Measurements from ENCODE around the gene HIPK3.
"Not testable (repeated sequence)": the region's sequence is repeated elsewhere in the genome, so short reads cannot be mapped to it uniquely, and the experiment has no call there.

Gene HIPK3

GRCh38 chr11:33258631-33259205, 1.5 kb downstream of the HIPK3 start:
- DNase-seq (ENCODE audit: low read depth, low spot score), result peak; percentile 27

- no peak for DNase-seq (ENCODE audit: low read depth, low spot score)
These were observed 2.7 kb downstream of the HIPK3 start for GRCh38 chr11:33259869-33260268.

- DNase-seq (ENCODE audit: low read depth, low spot score), result not testable (repeated sequence)
These were observed 4.2 kb downstream of the HIPK3 start for GRCh38 chr11:33261350-33261749.

- DNase-seq (ENCODE audit: low read depth, low spot score), result no peak
These were observed 4.9 kb downstream of the HIPK3 start for GRCh38 chr11:33262011-33262645.

GRCh38 chr11:33263549-33263948, 6.4 kb downstream of the HIPK3 start:
- DNase-seq (ENCODE audit: low read depth, low spot score), result no peak

- no peak for DNase-seq (ENCODE audit: low read depth, low spot score)
These were observed 7.7 kb downstream of the HIPK3 start for GRCh38 chr11:33264926-33265325.

GRCh38 chr11:33266393-33267215, 9.4 kb downstream of the HIPK3 start:
- DNase-seq (ENCODE audit: low read depth, low spot score), result peak; percentile 8

- no peak for DNase-seq (ENCODE audit: low read depth, low spot score)
These were observed 11.9 kb downstream of the HIPK3 start for GRCh38 chr11:33268945-33269540.

GRCh38 chr11:33269822-33270221, 12.6 kb downstream of the HIPK3 start:
- no peak for DNase-seq (ENCODE audit: low read depth, low spot score)

- DNase-seq (ENCODE audit: low read depth, low spot score), result no peak
These were observed 13.9 kb downstream of the HIPK3 start for GRCh38 chr11:33271059-33271458.

GRCh38 chr11:33272338-33273107, 15.3 kb downstream of the HIPK3 start:
- no peak for DNase-seq (ENCODE audit: low read depth, low spot score)

- DNase-seq (ENCODE audit: low read depth, low spot score), result no peak
These were observed 16.5 kb downstream of the HIPK3 start for GRCh38 chr11:33273656-33274055.

GRCh38 chr11:33280411-33280810, 23.2 kb downstream of the HIPK3 start:
- no peak for DNase-seq (ENCODE audit: low read depth, low spot score)

GRCh38 chr11:33281758-33282157, 24.6 kb downstream of the HIPK3 start:
- DNase-seq (ENCODE audit: low read depth, low spot score), result no peak

- DNase-seq (ENCODE audit: low read depth, low spot score), result no peak
These were observed 27.6 kb downstream of the HIPK3 start for GRCh38 chr11:33284818-33285217.

- DNase-seq (ENCODE audit: low read depth, low spot score), result no peak
These were observed 33.1 kb downstream of the HIPK3 start for GRCh38 chr11:33290319-33290718.

GRCh38 chr11:33291004-33291777, 34.0 kb downstream of the HIPK3 start:
- DNase-seq (ENCODE audit: low read depth, low spot score), result no peak

- no peak for DNase-seq (ENCODE audit: low read depth, low spot score)
These were observed 35.1 kb downstream of the HIPK3 start for GRCh38 chr11:33292311-33292710.

- no peak for DNase-seq (ENCODE audit: low read depth, low spot score)
These were observed 37.0 kb downstream of the HIPK3 start for GRCh38 chr11:33294224-33294623.

- DNase-seq (ENCODE audit: low read depth, low spot score), result no peak
These were observed 37.6 kb downstream of the HIPK3 start for GRCh38 chr11:33294797-33295196.

- DNase-seq (ENCODE audit: low read depth, low spot score), result no peak
These were observed 39.5 kb downstream of the HIPK3 start for GRCh38 chr11:33296695-33297094.
